ENCODE results near the gene PRR15. TPM values are rescaled to one million over a fixed set of nuclear protein-coding genes. Genes with fewer than 3 reads are reported as not detected.

Gene PRR15
- total and polyA plus RNA-seq, 2 of the 13 experiments (the other 11 are each of a cell fraction or from before 2014, with no cell fraction given): 2.3 to 7.8 TPM

DNA sequence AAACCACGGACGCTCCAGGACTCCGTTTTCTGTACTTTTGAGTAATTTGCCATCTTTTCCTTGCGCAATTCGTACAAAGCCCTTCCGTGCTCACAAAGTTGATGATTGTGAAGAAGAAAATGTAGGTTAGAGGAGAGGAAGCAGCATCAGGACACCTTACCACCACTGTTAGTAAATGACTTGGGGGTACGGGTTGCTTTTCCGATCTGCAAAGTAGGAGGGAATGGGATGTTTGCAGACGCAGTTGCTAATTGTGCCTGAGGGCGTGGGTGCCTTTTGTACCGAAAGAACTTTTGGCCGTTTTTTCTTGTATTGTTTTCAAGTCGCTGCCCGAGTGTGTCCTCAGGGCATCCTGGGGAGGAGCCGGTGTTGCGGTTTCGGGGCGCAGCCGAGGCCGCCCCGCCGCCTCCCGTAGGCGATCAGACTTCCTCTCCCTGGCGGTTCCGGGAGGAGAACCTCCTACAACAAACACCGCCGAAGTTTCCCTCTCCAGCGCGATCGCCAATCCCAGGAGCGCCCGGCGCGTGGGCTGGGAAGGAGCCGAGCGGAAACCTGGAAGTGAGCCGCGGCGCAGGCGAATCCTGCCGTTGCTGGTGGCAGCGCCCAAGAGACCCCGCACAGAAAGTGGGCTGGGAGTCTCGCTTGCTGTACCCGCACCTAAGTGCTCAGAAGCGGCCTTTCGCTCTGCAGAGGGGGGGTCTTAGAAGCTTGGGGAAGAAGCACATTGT, 1.0 kb downstream of the PRR15 start (continued):
- TF ChIP-seq XRCC5 (optimal IDR thresholded peaks at IDR 0.05; ENCODE audit: low read length) (no peak), SOX6 (IDR thresholded peaks at IDR 0.05) (no peak), SOX6 (CRISPR knock-in tag; IDR thresholded peaks at IDR 0.05) (0 out of 2 replicates have a peak, but pooled peaks have one; percentile 27), KDM2A (CRISPR knock-in tag; IDR thresholded peaks at IDR 0.05; ENCODE audit: borderline replicate concordance, low read depth) (peak; percentile 67; the same call in 1 of the 2 replicates), FOXO1 (CRISPR knock-in tag; IDR thresholded peaks at IDR 0.05) (no peak), THAP11 (CRISPR knock-in tag; IDR thresholded peaks at IDR 0.05) (no peak; the same call in 1 of the 2 replicates), RXRA (CRISPR knock-in tag; IDR thresholded peaks at IDR 0.05) (no peak), ATM (IDR thresholded peaks at IDR 0.05; ENCODE audit: borderline replicate concordance) (no peak), SNAPC2 (CRISPR knock-in tag; IDR thresholded peaks at IDR 0.05) (no peak), ISL2 (CRISPR knock-in tag; IDR thresholded peaks at IDR 0.05) (no peak), SMYD3 (CRISPR knock-in tag; IDR thresholded peaks at IDR 0.05) (no peak), GABPB1 (CRISPR knock-in tag; IDR thresholded peaks at IDR 0.05) (peak; percentile 72)
- TF ChIP-seq, protein P1, sequence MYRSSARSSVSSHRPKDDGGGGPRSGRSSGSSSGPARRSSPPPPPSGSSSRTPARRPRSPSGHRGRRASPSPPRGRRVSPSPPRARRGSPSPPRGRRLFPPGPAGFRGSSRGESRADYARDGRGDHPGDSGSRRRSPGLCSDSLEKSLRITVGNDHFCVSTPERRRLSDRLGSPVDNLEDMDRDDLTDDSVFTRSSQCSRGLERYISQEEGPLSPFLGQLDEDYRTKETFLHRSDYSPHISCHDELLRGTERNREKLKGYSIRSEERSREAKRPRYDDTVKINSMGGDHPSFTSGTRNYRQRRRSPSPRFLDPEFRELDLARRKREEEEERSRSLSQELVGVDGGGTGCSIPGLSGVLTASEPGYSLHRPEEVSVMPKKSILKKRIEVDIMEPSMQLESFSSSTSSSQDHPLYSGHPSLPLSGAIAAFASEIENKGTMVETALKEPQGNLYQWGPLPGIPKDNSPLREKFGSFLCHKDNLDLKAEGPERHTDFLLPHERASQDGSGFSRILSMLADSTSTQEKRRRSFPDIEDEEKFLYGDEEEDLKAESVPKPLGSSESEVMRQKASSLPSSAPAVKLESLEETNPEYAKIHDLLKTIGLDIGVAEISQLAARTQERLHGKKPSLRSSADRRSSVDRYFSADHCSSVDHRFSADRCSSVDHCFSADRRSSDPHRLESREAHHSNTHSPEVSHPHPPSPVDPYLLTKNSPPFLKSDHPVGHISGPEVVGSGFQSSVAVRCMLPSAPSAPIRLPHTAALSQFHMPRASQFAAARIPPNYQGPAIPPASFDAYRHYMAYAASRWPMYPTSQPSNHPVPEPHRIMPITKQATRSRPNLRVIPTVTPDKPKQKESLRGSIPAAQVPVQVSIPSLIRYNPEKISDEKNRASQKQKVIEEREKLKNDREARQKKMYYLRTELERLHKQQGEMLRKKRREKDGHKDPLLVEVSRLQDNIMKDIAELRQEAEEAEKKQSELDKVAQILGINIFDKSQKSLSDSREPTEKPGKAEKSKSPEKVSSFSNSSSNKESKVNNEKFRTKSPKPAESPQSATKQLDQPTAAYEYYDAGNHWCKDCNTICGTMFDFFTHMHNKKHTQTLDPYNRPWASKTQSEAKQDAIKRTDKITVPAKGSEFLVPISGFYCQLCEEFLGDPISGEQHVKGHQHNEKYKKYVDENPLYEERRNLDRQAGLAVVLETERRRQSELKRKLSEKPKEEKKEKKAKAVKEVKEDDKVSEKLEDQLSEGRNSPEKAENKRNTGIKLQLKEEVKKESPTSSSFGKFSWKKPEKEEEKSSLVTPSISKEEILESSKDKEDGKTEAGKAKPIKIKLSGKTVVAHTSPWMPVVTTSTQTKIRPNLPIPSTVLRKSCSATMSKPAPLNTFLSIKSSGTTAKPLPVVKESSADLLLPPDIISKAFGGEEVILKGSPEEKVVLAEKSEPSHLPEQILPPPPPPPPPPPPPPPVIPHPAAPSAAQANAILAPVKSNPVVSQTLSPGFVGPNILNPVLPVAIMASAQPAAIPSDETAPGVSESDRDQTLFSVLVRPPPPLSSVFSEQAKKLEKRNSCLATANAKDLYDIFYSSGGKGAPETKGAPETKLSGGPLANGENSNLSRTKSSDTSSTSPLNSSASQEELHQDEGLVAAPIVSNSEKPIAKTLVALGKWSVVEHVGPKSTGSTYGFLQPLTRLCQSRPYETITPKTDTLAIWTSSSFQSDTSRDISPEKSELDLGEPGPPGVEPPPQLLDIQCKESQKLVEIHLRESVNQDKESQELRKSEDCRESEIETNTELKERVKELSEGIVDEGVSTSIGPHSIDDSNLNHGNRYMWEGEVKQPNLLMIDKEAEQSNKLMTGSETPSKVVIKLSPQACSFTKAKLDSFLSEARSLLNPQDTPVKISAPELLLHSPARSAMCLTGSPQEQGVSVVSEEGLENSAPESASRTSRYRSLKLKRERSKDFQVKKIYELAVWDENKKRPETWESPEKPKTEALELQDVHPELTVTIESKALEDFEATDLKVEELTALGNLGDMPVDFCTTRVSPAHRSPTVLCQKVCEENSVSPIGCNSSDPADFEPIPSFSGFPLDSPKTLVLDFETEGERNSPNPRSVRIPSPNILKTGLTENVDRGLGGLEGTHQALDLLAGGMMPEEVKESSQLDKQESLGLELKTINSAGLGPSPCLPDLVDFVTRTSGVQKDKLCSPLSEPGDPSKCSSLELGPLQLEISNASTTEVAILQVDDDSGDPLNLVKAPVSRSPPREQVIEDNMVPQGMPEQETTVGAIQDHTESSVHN (CRISPR knock-in tag; IDR thresholded peaks at IDR 0.05): no peak
- TF ChIP-seq, protein P2, sequence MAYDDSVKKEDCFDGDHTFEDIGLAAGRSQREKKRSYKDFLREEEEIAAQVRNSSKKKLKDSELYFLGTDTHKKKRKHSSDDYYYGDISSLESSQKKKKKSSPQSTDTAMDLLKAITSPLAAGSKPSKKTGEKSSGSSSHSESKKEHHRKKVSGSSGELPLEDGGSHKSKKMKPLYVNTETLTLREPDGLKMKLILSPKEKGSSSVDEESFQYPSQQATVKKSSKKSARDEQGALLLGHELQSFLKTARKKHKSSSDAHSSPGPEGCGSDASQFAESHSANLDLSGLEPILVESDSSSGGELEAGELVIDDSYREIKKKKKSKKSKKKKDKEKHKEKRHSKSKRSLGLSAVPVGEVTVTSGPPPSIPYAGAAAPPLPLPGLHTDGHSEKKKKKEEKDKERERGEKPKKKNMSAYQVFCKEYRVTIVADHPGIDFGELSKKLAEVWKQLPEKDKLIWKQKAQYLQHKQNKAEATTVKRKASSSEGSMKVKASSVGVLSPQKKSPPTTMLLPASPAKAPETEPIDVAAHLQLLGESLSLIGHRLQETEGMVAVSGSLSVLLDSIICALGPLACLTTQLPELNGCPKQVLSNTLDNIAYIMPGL (CRISPR knock-in tag; IDR thresholded peaks at IDR 0.05; ENCODE audit: borderline replicate concordance in 1 of 2, low read depth in 1 of 2): no peak; a peak in 2 of 4 replicates
- TF ChIP-seq, protein P3, sequence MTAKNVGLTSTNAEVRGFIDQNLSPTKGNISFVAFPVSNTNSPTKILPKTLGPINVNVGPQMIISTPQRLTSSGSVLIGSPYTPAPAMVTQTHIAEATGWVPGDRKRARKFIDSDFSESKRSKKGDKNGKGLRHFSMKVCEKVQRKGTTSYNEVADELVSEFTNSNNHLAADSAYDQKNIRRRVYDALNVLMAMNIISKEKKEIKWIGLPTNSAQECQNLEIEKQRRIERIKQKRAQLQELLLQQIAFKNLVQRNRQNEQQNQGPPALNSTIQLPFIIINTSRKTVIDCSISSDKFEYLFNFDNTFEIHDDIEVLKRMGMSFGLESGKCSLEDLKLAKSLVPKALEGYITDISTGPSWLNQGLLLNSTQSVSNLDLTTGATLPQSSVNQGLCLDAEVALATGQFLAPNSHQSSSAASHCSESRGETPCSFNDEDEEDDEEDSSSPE (CRISPR knock-in tag; IDR thresholded peaks at IDR 0.05): no peak
- TF ChIP-seq, protein P4, sequence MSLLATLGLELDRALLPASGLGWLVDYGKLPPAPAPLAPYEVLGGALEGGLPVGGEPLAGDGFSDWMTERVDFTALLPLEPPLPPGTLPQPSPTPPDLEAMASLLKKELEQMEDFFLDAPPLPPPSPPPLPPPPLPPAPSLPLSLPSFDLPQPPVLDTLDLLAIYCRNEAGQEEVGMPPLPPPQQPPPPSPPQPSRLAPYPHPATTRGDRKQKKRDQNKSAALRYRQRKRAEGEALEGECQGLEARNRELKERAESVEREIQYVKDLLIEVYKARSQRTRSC (CRISPR knock-in tag; IDR thresholded peaks at IDR 0.05; ENCODE audit: low read depth): no peak
